WI38 (cell line): ENCODE results near the gene TNRC18.

Experiments
- H3K4me3 ChIP-seq: 2 replicates; pipeline ENCODE4 v1.5.1; 2011; ENCODE audit warnings: low read depth, mild to moderate bottlenecking, control low read depth, low read length
- TF ChIP-seq, protein P1 (sequence below): IDR thresholded peaks from 2 replicates; pipeline ENCODE4 v1.5.1; 2012; ENCODE audit warnings: low read depth, mild to moderate bottlenecking, control low read depth, low read length

The TNRC18 gene

DNA sequence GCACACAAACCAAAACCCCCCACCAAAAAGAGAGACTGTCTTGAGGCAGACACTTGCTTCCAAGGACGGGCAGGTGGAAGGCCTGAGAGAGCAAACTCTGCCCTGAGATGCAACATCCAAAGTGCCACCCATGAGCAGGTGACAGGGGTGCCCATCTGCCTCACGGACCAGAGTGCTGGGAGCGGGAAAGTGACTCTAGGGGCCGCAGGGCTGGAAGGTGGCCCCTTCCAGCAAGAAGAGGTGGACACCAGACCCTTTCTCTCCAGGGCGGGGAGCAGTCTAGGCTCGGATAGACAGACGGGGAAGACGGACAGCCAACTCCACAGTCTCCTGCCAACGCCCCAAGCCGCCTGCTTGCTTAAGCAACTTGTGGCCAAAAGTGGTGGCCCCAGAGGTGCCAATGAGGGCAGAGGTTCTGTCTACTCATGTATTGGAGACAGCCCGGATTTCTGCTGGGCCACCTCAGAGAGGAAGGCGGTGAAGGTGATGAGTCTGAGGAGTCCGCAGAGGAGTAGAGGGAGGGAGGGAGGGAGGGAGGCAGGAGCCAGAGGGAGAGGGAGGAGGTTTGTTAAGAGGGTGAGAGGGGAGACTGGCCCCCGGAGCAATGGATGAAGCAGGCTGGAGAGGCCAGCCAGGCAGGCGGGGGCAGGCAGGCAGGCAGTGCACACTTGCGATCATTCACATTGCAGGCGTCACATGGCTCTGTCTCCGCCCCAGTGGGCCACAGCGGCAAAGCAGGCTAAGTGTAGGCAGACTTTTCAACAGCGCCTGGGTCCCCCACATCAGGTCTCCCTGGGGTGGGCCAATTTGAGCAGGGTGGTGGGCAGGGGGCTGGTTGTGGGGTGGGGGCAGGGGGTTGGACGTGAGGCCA, 75.3 kb downstream of the TNRC18 start:
- TF ChIP-seq, protein P1, sequence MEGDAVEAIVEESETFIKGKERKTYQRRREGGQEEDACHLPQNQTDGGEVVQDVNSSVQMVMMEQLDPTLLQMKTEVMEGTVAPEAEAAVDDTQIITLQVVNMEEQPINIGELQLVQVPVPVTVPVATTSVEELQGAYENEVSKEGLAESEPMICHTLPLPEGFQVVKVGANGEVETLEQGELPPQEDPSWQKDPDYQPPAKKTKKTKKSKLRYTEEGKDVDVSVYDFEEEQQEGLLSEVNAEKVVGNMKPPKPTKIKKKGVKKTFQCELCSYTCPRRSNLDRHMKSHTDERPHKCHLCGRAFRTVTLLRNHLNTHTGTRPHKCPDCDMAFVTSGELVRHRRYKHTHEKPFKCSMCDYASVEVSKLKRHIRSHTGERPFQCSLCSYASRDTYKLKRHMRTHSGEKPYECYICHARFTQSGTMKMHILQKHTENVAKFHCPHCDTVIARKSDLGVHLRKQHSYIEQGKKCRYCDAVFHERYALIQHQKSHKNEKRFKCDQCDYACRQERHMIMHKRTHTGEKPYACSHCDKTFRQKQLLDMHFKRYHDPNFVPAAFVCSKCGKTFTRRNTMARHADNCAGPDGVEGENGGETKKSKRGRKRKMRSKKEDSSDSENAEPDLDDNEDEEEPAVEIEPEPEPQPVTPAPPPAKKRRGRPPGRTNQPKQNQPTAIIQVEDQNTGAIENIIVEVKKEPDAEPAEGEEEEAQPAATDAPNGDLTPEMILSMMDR = no peak
- H3K4me3 ChIP-seq = no peak overlapping the region

DNA sequence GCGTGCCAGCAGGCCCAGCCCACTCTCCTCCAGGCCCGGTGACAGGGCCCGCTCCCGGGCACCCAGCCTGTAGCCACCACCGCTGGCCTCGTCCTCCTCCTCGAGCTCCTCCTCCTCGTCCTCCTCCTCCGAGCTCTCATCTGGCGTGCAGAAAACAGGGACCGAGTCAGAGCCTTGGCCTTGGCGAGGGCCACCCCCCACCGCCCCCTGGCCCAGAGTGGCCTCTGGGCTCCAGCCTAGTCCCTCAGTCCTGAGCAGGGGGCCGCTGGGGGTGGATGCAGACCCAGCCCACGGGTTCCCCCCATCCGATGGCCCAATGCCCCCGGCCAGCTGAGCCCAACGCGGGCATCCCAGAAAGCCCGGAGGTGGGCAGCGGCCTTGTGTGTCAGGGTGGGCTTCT, 78.0 kb downstream of the TNRC18 start:
- TF ChIP-seq, protein P1 = no peak
- no peak overlapping the region for H3K4me3 ChIP-seq

DNA sequence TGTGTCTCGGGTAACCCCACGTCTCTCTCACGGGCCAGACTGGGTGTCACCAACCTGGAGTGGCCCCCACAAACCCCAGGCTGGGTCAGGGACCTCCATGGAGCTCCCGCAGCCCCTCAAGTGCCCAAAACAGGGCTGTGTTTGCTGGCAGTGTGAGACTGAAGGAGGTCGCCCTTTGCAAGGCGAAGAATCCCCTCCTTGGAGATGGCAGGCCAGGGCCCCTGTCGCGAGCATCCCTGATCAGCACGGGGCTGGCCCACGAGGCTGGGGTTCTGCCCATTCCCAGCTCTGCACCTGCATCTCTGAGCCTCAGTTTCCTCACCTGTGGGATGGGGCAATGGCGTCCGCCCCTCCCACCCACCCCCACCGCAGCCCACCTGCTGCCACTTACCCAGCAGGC, 78.5 kb downstream of the TNRC18 start:
- TF ChIP-seq, protein P1 = no peak
- no peak overlapping the region for H3K4me3 ChIP-seq

DNA sequence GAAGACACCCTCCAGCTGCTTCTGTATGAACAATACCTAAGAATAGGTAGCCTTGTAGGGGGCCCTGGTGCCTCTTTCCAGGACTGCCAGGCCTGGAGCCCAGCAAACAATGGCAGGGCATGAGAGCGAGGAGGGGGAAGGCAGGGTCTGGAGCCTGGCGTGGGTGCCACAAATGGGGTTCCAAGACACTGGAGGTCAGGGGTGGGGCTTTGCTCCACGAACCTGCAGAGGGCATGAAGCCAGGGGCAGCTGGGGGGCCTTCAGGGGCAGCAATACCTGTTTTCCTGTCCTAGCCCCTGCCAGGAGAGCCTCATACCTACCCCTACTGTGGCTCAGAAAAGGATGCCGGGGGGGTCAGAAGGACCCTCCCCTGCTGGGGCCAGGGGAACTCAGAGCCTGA, 79.3 kb downstream of the TNRC18 start:
- no peak overlapping the region for H3K4me3 ChIP-seq
- TF ChIP-seq, protein P1 = no peak

DNA sequence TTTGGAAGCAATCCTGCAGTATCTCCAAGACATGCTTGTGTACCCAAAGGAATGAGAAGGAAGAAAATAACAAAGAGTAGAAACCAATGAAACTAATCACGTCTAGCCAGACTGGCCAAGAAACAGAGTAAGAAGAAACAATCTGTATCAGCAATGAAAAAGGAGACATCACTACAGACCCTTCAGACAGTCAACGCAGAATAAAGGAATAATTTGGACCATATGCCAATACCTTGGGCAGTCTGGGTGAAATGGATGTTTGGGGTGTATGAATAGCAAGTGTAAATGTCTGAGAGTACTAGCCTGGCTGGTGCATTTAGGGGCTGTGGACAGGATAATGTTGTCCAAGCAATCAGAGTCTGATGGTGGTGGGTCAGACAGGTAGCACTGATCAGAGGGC, 79.8 kb downstream of the TNRC18 start:
- H3K4me3 ChIP-seq = no peak overlapping the region
- TF ChIP-seq, protein P1 = no peak

DNA sequence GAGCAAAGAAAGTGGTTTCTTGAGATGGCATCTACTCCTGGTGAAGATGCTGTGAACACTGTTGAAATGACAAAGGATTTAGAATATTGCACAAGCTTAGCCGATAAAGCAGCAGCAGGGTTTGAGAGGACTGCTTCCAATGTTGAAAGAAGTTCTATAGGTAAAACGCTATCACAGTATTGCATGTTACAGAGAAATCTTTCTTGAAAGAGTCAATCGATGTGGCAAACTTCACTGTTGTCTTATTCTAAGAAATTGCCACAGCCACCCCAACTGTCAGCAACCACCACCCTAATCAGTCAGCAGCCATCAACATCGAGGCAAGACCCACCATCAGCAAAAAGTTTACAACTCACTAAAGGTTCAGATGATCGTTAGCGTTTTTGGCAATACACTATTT, 81.0 kb downstream of the TNRC18 start:
- no peak overlapping the region for H3K4me3 ChIP-seq

DNA sequence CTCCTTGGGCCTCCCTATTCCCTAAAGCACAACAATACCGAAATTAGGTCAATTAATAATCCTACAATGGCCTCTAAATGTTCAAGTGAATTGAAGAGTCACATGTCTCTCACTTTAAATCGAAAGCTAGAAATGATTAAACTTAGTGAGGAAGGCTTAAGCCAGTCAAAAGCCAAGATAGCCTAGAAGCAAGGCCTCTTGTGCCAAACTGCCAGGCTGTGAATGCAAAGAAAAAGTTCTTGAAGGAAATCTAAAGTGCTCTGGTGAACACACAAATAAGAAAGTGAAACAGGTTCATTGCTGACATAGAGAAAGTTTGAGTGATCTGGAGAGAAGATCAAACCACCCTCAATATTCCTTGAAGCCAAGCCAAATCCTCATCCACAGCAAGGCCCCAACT, 83.7 kb downstream of the TNRC18 start:
- no peak overlapping the region for H3K4me3 ChIP-seq
- TF ChIP-seq, protein P1 = no peak

More for the DNA sequence above, 81.0 kb downstream of the TNRC18 start:
- TF ChIP-seq, protein P1 = no peak
